Measurements from ENCODE around the gene MSTN.

DNA sequence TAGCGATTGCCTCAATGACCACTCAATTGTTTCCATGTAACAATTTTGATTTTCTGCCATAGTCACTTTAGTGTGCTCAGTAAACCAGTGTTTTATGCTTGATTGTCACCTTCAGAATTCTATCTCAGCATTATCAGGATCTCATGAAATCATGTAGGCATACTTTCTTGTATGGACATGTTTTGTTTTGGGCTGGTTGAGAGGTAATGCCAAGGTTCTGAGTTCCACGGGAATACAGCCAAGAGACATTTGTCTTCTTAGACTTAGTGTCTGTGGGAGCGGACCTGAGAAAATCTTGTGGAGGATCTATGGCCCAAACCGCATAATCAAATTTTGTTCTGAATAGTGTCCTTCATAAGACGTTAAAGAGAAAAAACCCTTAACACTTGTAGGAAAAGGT, 10.2 kb downstream of the MSTN start:
- TF ChIP-seq ZNF263 (CRISPR knock-in tag; IDR thresholded peaks at IDR 0.05; ENCODE audit: low read depth), result no peak
- no peak for TF ChIP-seq MYBL2 (CRISPR knock-in tag; IDR thresholded peaks at IDR 0.05)

Measured in WTC11 (cell line).